Tibial nerve (tissue), 4 donors: ENCODE results near the gene MED16. TPM values are rescaled to one million over a fixed set of nuclear protein-coding genes. Genes with fewer than 3 reads are reported as not detected.
A peak's percentile ranks its signal among the peaks of the same experiment; 100 is the strongest.

Experiments used
- DNase-seq, 2 donors: peaks; one replicate each; pipeline ENCODE4 v3.0.0-alpha.2; 2019; ENCODE audit warnings: low spot score in 2 of 2
- H3K27ac ChIP-seq, 4 donors: fragments of 200-600 bp; sonication (generic) in 3 of 4; one replicate each; pipeline ENCODE4 v1.5.1; 2017 to 2019; ENCODE audit warnings: mild to moderate bottlenecking in 1 of 4
- H3K27me3 ChIP-seq, 2 donors: fragments of 200-600 bp; sonication (generic) in 1 of 2; one replicate each; pipeline versions ENCODE4 v1.5.1 to v1.6.0; 2017 to 2019
- H3K36me3 ChIP-seq, 3 donors: fragments of 200-600 bp; sonication (generic); one replicate each; pipeline ENCODE4 v1.5.1; 2018 to 2019
- H3K4me1 ChIP-seq, 4 donors: fragments of 200-600 bp; sonication (generic) in 3 of 4; one replicate each; pipeline ENCODE4 v1.5.1; 2017 to 2019
- H3K4me3 ChIP-seq, 4 donors: fragments of 200-600 bp; sonication (generic) in 3 of 4; one replicate each; pipeline ENCODE4 v1.5.1; 2017 to 2019; ENCODE audit warnings: mild to moderate bottlenecking in 1 of 4, moderate library complexity in 1 of 4
- H3K9me3 ChIP-seq, 4 donors: fragments of 200-600 bp; sonication (generic) in 3 of 4; one replicate each; pipeline ENCODE4 v1.5.1; 2017 to 2019
- EP300 ChIP-seq, 2 donors: sonication (generic); formaldehyde crosslinking; IDR thresholded peaks; one replicate each; pipeline ENCODE4 v1.6.1; 2017; ENCODE audit warnings: antibody characterized with exemption in 2 of 2, mild to moderate bottlenecking in 1 of 2
- POLR2A ChIP-seq, 2 donors: fragments of 450-650 bp; IDR thresholded peaks; one replicate each; pipeline ENCODE4 v1.6.1; 2017; ENCODE audit warnings: antibody characterized with exemption in 2 of 2, mild to moderate bottlenecking in 2 of 2, moderate library complexity in 2 of 2
- WGBS, 2 donors: methylation state at CpG; one replicate each; pipeline ENCODE4 v1.1.5; 2018; 5-methylcytosine and 5-hydroxymethylcytosine counted together
- total RNA-seq, 4 donors: library from RNA; depleted of rRNA; stranded (reverse); fragments of >200 nt; gene quantifications; one replicate each; pipeline ENCODE4 v1.1.0, GENCODE V29; 2016
- TF ChIP-seq, protein P1 (sequence below), 5 experiments: fragments of 200-600 bp in 3 of 5; fragments of 450-650 bp in 2 of 5; sonication (generic) in 3 of 5; IDR thresholded peaks; one replicate each; pipeline ENCODE4 v1.5.1; 2016 to 2019; ENCODE audit warnings: antibody characterized with exemption in 5 of 5, mild to moderate bottlenecking in 3 of 5, moderate library complexity in 2 of 5

The MED16 gene
- total RNA-seq, 4 donors from 2014 or later = 49.6 to 67.5 (median 53.9) TPM

DNA sequence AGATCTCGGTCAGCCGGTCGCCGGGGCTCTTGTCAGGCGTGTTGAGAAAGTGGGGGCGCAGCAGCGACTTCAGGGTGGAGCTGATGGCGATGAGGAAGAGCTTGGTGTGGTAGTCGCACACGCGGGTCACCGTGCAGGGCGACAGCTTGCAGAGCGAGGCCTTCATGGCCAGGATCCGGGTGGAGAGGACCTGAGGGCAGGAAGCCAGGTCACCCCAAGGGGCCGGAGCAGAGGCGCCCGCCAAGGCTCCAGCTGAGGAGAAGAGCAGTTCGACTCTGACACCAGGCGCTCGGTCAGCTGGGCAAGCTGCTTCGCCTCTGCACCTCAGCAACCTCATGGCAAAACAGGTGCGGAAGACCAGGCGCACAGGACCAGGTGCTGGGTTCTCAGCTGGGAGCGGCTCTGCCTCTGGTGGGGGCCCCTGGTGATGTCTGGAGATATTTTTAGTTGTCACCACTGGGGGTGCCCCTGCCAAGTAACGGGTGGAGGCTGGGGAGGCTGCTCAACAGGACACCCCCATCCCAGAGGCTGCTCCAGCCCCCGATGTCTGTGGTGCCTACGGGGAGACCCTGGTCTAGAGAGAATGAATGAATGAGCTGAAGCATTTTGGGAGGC lies 17.6 kb downstream of the MED16 start:
- H3K4me1 ChIP-seq = peaks cover 0 to 19% (median 3%) of the 10 kb centered on the region in 4 donors
- H3K36me3 ChIP-seq = peaks cover 0 to 85% (median 5%) of the 10 kb centered on the region in 3 donors

DNA sequence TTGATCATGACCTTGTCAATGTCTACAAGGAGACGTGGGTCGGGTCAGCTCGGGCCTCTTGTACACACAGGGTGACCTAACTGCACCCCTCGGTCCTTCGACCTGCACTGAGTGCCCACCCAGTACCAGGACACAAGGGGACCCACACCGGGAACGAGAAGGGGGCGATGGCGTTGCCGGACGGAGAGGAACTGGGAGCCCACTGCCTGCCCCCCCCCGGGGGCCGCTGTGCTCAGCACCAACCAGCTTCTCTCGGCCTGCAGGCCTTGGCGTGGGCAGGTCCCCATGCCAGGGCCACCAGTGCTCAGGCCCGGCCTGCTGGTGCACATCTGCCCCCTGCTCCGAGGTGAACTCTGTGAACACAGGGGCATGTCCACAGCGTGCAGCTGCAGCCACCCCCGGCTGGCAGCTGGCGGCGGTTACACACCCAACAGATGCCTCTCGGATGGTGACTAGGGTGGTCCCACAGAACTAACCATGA lies 19.4 kb downstream of the MED16 start:
- Histone ChIP-seq H3K4me1 (peaks cover 0 to 36% (median 12%) of the 10 kb centered on the region in 4 donors), H3K27me3 (no peaks in the 10 kb centered on the region), H3K36me3 (peaks cover 0 to 86% (median 0%) of the 10 kb centered on the region in 3 donors), H3K27ac (peak overlapping the region in 2 of 4 donors; percentile 33 to 78), H3K4me3 (no peak overlapping the region), H3K9me3 (no peaks in the 10 kb centered on the region)
- WGBS, 2 donors = 88 to 92% methylated on average over 13 to 22 of the region's 22 CpGs
- DNase-seq = no peak
- TF ChIP-seq, protein P1, sequence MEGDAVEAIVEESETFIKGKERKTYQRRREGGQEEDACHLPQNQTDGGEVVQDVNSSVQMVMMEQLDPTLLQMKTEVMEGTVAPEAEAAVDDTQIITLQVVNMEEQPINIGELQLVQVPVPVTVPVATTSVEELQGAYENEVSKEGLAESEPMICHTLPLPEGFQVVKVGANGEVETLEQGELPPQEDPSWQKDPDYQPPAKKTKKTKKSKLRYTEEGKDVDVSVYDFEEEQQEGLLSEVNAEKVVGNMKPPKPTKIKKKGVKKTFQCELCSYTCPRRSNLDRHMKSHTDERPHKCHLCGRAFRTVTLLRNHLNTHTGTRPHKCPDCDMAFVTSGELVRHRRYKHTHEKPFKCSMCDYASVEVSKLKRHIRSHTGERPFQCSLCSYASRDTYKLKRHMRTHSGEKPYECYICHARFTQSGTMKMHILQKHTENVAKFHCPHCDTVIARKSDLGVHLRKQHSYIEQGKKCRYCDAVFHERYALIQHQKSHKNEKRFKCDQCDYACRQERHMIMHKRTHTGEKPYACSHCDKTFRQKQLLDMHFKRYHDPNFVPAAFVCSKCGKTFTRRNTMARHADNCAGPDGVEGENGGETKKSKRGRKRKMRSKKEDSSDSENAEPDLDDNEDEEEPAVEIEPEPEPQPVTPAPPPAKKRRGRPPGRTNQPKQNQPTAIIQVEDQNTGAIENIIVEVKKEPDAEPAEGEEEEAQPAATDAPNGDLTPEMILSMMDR (IDR thresholded peaks at IDR 0.05) = no peak
- TF ChIP-seq POLR2A (IDR thresholded peaks at IDR 0.05) (no peak), EP300 (IDR thresholded peaks at IDR 0.05) (no peak)

More for the DNA sequence above, 17.6 kb downstream of the MED16 start:
- no peak overlapping the region for H3K27ac ChIP-seq
- TF ChIP-seq, protein P1 (IDR thresholded peaks at IDR 0.05) = no peak
- TF ChIP-seq EP300 (IDR thresholded peaks at IDR 0.05) (no peak), POLR2A (IDR thresholded peaks at IDR 0.05) (no peak)
- no peak for DNase-seq
- H3K4me3 ChIP-seq = no peak overlapping the region
- no peaks in the 10 kb centered on the region for H3K9me3 ChIP-seq
- WGBS, 2 donors = 88 to 93% methylated on average over 22 to 28 of the region's 28 CpGs
- no peaks in the 10 kb centered on the region for H3K27me3 ChIP-seq

DNA sequence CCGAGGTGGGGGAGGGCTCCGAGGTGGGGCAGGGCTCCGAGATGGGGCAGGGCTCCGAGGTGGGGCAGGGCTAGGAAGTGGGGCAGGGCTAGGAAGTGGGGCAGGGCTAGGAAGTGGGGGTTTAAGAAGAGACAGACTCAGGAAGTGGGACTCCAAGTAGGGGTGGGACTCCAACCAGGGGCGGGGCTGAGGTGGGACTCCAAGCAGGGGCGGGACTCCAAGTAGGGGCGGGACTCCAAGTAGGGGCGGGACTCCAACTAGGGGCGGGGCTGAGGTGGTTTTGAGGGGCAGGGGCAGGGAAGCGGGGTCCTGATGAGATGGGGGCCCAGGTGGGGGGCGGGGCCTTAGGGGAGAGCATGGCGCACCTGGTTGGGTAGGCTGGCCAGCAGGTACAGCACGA lies 19.9 kb downstream of the MED16 start:
- no peak for DNase-seq
- TF ChIP-seq POLR2A (IDR thresholded peaks at IDR 0.05) (no peak), EP300 (IDR thresholded peaks at IDR 0.05) (no peak)
- TF ChIP-seq, protein P1 (IDR thresholded peaks at IDR 0.05) = no peak
- Histone ChIP-seq H3K36me3 (peaks cover 0 to 88% (median 0%) of the 10 kb centered on the region in 3 donors), H3K27me3 (no peaks in the 10 kb centered on the region), H3K4me1 (peaks cover 0 to 41% (median 13%) of the 10 kb centered on the region in 4 donors), H3K4me3 (peak overlapping the region in 1 of 4 donors; percentile 27), H3K9me3 (no peaks in the 10 kb centered on the region), H3K27ac (peak overlapping the region in 2 of 4 donors; percentile 33 to 78)
- 92 to 94% methylated on average over 9 of the region's 13 CpGs for WGBS, 2 donors

DNA sequence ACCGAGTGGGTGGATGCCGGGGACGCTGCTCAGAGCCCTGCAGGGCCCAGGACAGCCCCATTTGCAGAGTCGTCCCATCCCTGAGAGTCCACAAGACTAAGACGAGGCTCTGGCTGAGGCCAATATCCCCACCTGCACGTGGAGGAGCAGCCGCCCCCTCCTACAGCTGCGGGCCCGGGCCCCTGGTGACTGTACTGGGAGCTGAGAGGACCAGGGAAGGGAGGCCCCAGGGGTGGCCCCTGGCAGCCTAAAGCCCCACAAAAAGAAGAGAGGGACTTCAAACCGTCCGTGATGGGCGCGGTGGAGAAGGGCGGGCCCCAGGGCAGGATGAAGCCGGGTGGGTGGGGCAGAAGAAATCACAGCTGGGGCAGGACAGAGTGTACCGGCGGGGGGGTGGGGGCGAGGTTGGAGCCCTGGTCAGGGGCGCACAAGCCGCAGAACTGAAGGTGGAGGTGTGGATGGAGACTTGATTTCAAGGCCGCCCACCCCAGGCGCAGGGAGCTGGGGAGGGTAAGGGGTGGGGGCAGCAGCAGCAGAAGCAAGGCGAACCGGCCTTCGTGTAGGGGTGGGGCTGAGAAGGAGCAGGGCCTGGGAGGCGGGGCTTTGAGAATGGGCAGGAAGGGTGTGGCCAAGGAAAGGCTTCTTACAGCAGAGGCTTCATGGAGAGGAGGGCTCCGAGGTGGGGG lies 20.6 kb downstream of the MED16 start:
- Histone ChIP-seq H3K9me3 (no peaks in the 10 kb centered on the region), H3K4me3 (peak overlapping the region in 1 of 4 donors; percentile 27), H3K27me3 (no peaks in the 10 kb centered on the region), H3K36me3 (peaks cover 0 to 93% (median 0%) of the 10 kb centered on the region in 3 donors), H3K27ac (peak overlapping the region; percentile 69 to 83 (median 76)), H3K4me1 (peaks cover 0 to 43% (median 13%) of the 10 kb centered on the region in 4 donors)
- 69 to 73% methylated on average over 26 of the region's 27 CpGs for WGBS, 2 donors
- no peak for TF ChIP-seq EP300 (IDR thresholded peaks at IDR 0.05)
- TF ChIP-seq, protein P1 (IDR thresholded peaks at IDR 0.05) = no peak
- TF ChIP-seq POLR2A (IDR thresholded peaks at IDR 0.05) = no peak
- DNase-seq = peak in 1 of 2 donors; percentile 47
